Activated T-helper 1 cell treated with anti-CD3 and anti-CD28 coated beads, Interleukin-12 subunit alpha, Interleukin-12 subunit beta, Interleukin-2, Interleukin-4 antibody, amounts not matched to agents 30 ng/mL and 10 ng/mL and 1 ng/mL, durations not matched to agents 14 hours and 24 hours and 36 hours (primary cell): ENCODE measurements around the gene VSTM4. TPM values are rescaled to one million over a fixed set of nuclear protein-coding genes. Genes with fewer than 3 reads are reported as not detected.
A peak's percentile ranks its signal among the peaks of the same experiment; 100 is the strongest.

Experiments
- DNase-seq: peaks from one replicate; pipeline ENCODE4 v3.0.0; 2021; ENCODE audit warnings: low spot score
- H3K27ac Mint-ChIP-seq: one replicate; pipeline ENCODE4 v1.8.0; 2021; ENCODE audit warnings: mild to moderate bottlenecking, mixed read lengths
- H3K27me3 Mint-ChIP-seq: one replicate; pipeline ENCODE4 v1.8.0; 2022; ENCODE audit warnings: mild to moderate bottlenecking, moderate library complexity, mixed read lengths; ENCODE audit not compliant: insufficient read depth
- H3K36me3 Mint-ChIP-seq: one replicate; pipeline ENCODE4 v1.8.0; 2021; ENCODE audit warnings: low read depth, mixed read lengths
- H3K4me1 Mint-ChIP-seq: one replicate; pipeline ENCODE4 v1.8.0; 2021; ENCODE audit warnings: low read depth, mixed read lengths
- H3K4me3 Mint-ChIP-seq: one replicate; pipeline ENCODE4 v1.8.0; 2021; ENCODE audit warnings: mild to moderate bottlenecking, moderate library complexity, mixed read lengths
- H3K9me3 Mint-ChIP-seq: one replicate; pipeline ENCODE4 v1.8.0; 2021; ENCODE audit warnings: mixed read lengths
- intact Hi-C: fragments of 100-400 bp; cut with micrococcal nuclease; formaldehyde crosslinking; loops from one replicate; pipeline ENCODE4 v1.15.1; 2024
- total RNA-seq: library from RNA; stranded (reverse); gene quantifications from 2 replicates; pipeline ENCODE4 v1.2.3, GENCODE V29; 2022

Gene VSTM4
- 0.20 and 0.23 TPM in 2 replicates for total RNA-seq

- H3K36me3 Mint-ChIP-seq = no peaks in the 10 kb centered on the region
- H3K9me3 Mint-ChIP-seq = no peaks in the 10 kb centered on the region
- peaks cover 7% of the 10 kb centered on the region for H3K4me1 Mint-ChIP-seq
- peak within 1 kb of the TSS; percentile 30 for H3K4me3 Mint-ChIP-seq
- intact Hi-C loops = no loop called here
- DNase-seq = no peak
- H3K27me3 Mint-ChIP-seq = peaks cover 41% of the 10 kb centered on the region
- no peak within 1 kb of the TSS for H3K27ac Mint-ChIP-seq
These were observed at the start of gene VSTM4 for GRCh38 chr10:49115015-49115795. Gene VSTM4, minus strand, starts transcription at chr10:49115522. Its CDS starts 37 bp downstream, at chr10:49115485.

- Mint-ChIP-seq H3K4me1 (peaks cover 33% of the 10 kb centered on the region), H3K9me3 (no peaks in the 10 kb centered on the region), H3K36me3 (peaks cover 6% of the 10 kb centered on the region), H3K27me3 (no peaks in the 10 kb centered on the region), H3K27ac (peak overlapping the region; percentile 25), H3K4me3 (no peak overlapping the region)
- DNase-seq = peak; percentile 31
- intact Hi-C loops = loop anchor here (1.0 kb wide), 3 partner anchors 19 to 506 kb away; no protein-coding TSS in a partner anchor
These were observed 49.4 kb upstream of the VSTM4 start for GRCh38 chr10:49164559-49165188.

GRCh38 chr10:49163741-49164140, 48.4 kb upstream of the VSTM4 start:
- Mint-ChIP-seq H3K27me3 (no peaks in the 10 kb centered on the region), H3K4me1 (peaks cover 33% of the 10 kb centered on the region), H3K9me3 (no peaks in the 10 kb centered on the region), H3K4me3 (no peak overlapping the region), H3K36me3 (peaks cover 6% of the 10 kb centered on the region), H3K27ac (no peak overlapping the region)
- no peak for DNase-seq
- intact Hi-C loops = loop anchor here (1.0 kb wide), 3 partner anchors 20 to 505 kb away; no protein-coding TSS in a partner anchor

- no peak for DNase-seq
- Mint-ChIP-seq H3K4me1 (peaks cover 33% of the 10 kb centered on the region), H3K27me3 (no peaks in the 10 kb centered on the region), H3K36me3 (peaks cover 6% of the 10 kb centered on the region), H3K9me3 (no peaks in the 10 kb centered on the region), H3K4me3 (no peak overlapping the region), H3K27ac (no peak overlapping the region)
- intact Hi-C loops = no loop called here
These were observed 47.5 kb upstream of the VSTM4 start for GRCh38 chr10:49162761-49163310.

- H3K4me3 Mint-ChIP-seq = no peak overlapping the region
- H3K4me1 Mint-ChIP-seq = peaks cover 39% of the 10 kb centered on the region
- peaks cover 6% of the 10 kb centered on the region for H3K27me3 Mint-ChIP-seq
- H3K27ac Mint-ChIP-seq = no peak overlapping the region
- H3K36me3 Mint-ChIP-seq = peaks cover 9% of the 10 kb centered on the region
- no peak for DNase-seq
- no peaks in the 10 kb centered on the region for H3K9me3 Mint-ChIP-seq
- intact Hi-C loops = no loop called here
These were observed 46.7 kb upstream of the VSTM4 start for GRCh38 chr10:49162063-49162462.

- intact Hi-C loops = no loop called here
- H3K4me3 Mint-ChIP-seq = no peak overlapping the region
- no peaks in the 10 kb centered on the region for H3K9me3 Mint-ChIP-seq
- H3K27ac Mint-ChIP-seq = no peak overlapping the region
- H3K27me3 Mint-ChIP-seq = peaks cover 6% of the 10 kb centered on the region
- DNase-seq = no peak
- H3K36me3 Mint-ChIP-seq = peaks cover 10% of the 10 kb centered on the region
- H3K4me1 Mint-ChIP-seq = peaks cover 39% of the 10 kb centered on the region
These were observed 46.2 kb upstream of the VSTM4 start for GRCh38 chr10:49161411-49161997.

- Mint-ChIP-seq H3K27ac (no peak overlapping the region), H3K36me3 (peaks cover 10% of the 10 kb centered on the region), H3K27me3 (peaks cover 6% of the 10 kb centered on the region), H3K9me3 (no peaks in the 10 kb centered on the region), H3K4me1 (peaks cover 34% of the 10 kb centered on the region), H3K4me3 (no peak overlapping the region)
- intact Hi-C loops = no loop called here
- no peak for DNase-seq
These were observed 45.5 kb upstream of the VSTM4 start for GRCh38 chr10:49160814-49161213.

GRCh38 chr10:49160110-49160509, 44.8 kb upstream of the VSTM4 start:
- no peak for DNase-seq
- Mint-ChIP-seq H3K27me3 (peaks cover 6% of the 10 kb centered on the region), H3K9me3 (no peaks in the 10 kb centered on the region), H3K4me3 (no peak overlapping the region), H3K27ac (no peak overlapping the region), H3K4me1 (peaks cover 32% of the 10 kb centered on the region), H3K36me3 (peaks cover 10% of the 10 kb centered on the region)
- intact Hi-C loops = no loop called here

- Mint-ChIP-seq H3K27me3 (peaks cover 9% of the 10 kb centered on the region), H3K4me1 (peaks cover 22% of the 10 kb centered on the region), H3K9me3 (no peaks in the 10 kb centered on the region), H3K36me3 (peaks cover 5% of the 10 kb centered on the region), H3K4me3 (no peak overlapping the region), H3K27ac (no peak overlapping the region)
- no peak for DNase-seq
- intact Hi-C loops = no loop called here
These were observed 43.6 kb upstream of the VSTM4 start for GRCh38 chr10:49158915-49159314.

- intact Hi-C loops = no loop called here
- H3K27me3 Mint-ChIP-seq = peaks cover 9% of the 10 kb centered on the region
- H3K4me3 Mint-ChIP-seq = no peak overlapping the region
- H3K36me3 Mint-ChIP-seq = peaks cover 5% of the 10 kb centered on the region
- H3K4me1 Mint-ChIP-seq = peaks cover 22% of the 10 kb centered on the region
- no peak overlapping the region for H3K27ac Mint-ChIP-seq
- no peaks in the 10 kb centered on the region for H3K9me3 Mint-ChIP-seq
- DNase-seq = no peak
These were observed 43.1 kb upstream of the VSTM4 start for GRCh38 chr10:49158404-49158803.

- Mint-ChIP-seq H3K4me1 (peaks cover 22% of the 10 kb centered on the region), H3K9me3 (no peaks in the 10 kb centered on the region), H3K27me3 (peaks cover 9% of the 10 kb centered on the region), H3K4me3 (no peak overlapping the region), H3K36me3 (peaks cover 5% of the 10 kb centered on the region), H3K27ac (no peak overlapping the region)
- DNase-seq = no peak
- intact Hi-C loops = no loop called here
These were observed 41.9 kb upstream of the VSTM4 start for GRCh38 chr10:49157229-49157628.

GRCh38 chr10:49154641-49155040, 39.3 kb upstream of the VSTM4 start:
- Mint-ChIP-seq H3K4me3 (no peak overlapping the region), H3K9me3 (no peaks in the 10 kb centered on the region), H3K27ac (no peak overlapping the region), H3K36me3 (peaks cover 5% of the 10 kb centered on the region), H3K27me3 (peaks cover 9% of the 10 kb centered on the region), H3K4me1 (peaks cover 15% of the 10 kb centered on the region)
- DNase-seq = no peak
- intact Hi-C loops = no loop called here

GRCh38 chr10:49153971-49154370, 38.6 kb upstream of the VSTM4 start:
- Mint-ChIP-seq H3K9me3 (no peaks in the 10 kb centered on the region), H3K4me3 (no peak overlapping the region), H3K4me1 (peaks cover 15% of the 10 kb centered on the region), H3K27ac (no peak overlapping the region), H3K36me3 (peaks cover 5% of the 10 kb centered on the region), H3K27me3 (peaks cover 9% of the 10 kb centered on the region)
- intact Hi-C loops = no loop called here
- no peak for DNase-seq
